ENCODE data around the gene EXOC3.

- TF ChIP-seq CTCF (IDR thresholded peaks at IDR 0.05): no peak
- no peak for TF ChIP-seq EP300 (IDR thresholded peaks at IDR 0.05)
- TF ChIP-seq POLR2AphosphoS5 (IDR thresholded peaks at IDR 0.05): no peak
- no peak for TF ChIP-seq POLR2A (IDR thresholded peaks at IDR 0.05)
Measured at GRCh38 chr5:481347-481746, 38.4 kb downstream of the EXOC3 start.

Data from gastroesophageal sphincter (tissue), 3 donors.